ENCODE measurements around the gene OBP2B.
"Not testable (repeated sequence)": the region's sequence is repeated elsewhere in the genome, so short reads cannot be mapped to it uniquely, and the experiment has no call there.

The OBP2B gene

DNA sequence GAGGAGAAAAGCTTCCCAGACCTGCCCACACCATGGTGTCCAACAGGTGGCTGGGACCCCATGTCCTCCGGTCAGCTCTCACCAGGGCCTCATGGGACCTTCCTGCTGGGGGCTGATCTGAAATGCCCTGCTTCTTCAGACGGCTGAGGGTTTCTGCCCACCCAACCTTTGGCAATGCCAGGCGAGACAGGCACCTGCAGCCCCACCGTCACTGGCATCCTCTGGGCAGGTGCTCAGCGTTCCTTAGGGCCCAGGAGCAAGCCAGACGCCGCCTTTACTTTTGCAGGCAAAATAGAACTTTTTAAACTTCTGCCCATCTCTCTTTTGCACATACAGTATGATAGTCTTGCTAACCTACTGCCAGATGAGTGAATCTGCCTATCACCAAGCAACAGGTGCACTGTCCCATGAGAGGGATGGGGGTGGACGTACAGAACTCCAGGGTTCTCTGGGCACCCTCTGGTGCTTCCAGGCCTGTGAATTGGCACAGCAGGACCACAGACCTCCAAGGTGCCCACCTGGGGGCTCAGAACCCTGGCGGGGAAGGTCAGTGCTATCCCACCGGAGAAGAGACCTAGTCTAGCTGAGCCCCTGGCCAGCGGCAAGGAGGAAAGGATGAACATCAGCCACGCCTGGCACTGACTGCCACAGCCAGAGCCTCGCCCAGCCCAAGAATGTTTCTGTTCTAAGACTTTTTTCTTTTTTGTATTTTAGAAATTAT is 7.5 kb downstream of the OBP2B start:
- DNase-seq (ENCODE audit: low read depth): no peak

DNA sequence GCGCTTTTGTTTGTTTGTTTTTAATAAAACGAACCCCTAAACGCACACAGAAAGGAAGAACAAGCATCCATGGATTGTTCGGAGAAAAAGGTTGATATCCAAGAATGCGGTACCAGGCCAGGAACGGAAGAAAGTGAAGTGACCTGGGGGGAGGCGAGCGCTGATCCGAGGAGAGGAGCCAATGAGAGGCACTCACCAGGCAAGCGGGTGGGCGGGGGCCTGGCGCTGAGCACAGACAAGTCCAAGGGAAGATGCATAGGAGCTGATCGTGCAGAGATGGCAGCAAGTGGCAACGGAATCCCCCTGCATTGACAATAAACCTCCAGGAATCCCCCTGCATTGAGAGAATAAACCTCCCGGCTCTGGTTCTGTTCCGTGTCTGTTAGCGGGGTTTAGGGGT is 8.4 kb downstream of the OBP2B start:
- no peak for DNase-seq (ENCODE audit: low read depth)

GRCh38 chr9:133199648-133200321 is 9.3 kb downstream of the OBP2B start:
- DNase-seq (ENCODE audit: low read depth): no peak

GRCh38 chr9:133195029-133195428 is 14.0 kb downstream of the OBP2B start:
- no peak for DNase-seq (ENCODE audit: low read depth)

- DNase-seq (ENCODE audit: low read depth): no peak
These were observed 14.5 kb downstream of the OBP2B start for GRCh38 chr9:133194597-133194996.

DNA sequence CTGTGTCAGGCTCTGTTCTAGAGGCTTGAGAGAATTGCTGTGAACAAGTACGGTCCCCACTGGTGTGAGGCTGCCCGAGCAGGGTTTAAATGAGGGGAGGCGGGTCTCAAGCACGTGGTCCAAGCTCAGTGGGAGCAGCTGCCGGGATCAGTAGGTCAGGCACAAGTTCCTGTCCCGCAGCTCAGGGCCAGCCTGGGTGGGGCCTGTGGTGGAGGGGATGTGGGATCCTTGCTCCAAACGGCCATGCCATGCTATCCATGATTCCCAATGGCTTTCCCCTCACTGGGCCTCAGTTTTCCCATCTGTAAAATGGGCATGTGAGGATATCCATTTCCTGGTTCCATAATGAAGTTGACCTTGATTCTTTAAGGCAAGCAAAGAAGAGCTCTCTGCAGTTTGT is 17.1 kb downstream of the OBP2B start:
- DNase-seq (ENCODE audit: low read depth): no peak

DNA sequence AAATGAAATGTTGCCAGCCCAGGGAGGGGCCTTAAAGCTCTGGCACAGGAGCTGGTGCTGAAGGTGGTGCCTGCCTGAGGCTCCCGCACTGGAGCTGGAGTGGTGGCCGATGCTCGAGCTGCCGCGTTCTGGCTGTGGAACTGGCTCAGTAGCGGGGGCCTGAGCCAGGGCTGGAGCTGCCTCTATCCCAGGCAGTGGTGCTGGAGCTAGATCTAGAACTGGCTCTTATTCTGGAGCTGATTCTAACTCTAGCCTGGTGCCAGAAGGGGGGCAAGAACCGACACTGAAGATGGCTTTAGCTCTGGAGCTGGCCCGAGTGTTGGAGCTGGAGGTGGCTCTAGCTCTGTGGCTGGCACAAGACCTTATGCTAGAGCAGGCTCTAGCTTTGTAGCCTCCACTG is 19.2 kb downstream of the OBP2B start:
- no peak for DNase-seq (ENCODE audit: low read depth)

- no peak for DNase-seq (ENCODE audit: low read depth)
These were observed 20.2 kb downstream of the OBP2B start for GRCh38 chr9:133188843-133189180.

DNA sequence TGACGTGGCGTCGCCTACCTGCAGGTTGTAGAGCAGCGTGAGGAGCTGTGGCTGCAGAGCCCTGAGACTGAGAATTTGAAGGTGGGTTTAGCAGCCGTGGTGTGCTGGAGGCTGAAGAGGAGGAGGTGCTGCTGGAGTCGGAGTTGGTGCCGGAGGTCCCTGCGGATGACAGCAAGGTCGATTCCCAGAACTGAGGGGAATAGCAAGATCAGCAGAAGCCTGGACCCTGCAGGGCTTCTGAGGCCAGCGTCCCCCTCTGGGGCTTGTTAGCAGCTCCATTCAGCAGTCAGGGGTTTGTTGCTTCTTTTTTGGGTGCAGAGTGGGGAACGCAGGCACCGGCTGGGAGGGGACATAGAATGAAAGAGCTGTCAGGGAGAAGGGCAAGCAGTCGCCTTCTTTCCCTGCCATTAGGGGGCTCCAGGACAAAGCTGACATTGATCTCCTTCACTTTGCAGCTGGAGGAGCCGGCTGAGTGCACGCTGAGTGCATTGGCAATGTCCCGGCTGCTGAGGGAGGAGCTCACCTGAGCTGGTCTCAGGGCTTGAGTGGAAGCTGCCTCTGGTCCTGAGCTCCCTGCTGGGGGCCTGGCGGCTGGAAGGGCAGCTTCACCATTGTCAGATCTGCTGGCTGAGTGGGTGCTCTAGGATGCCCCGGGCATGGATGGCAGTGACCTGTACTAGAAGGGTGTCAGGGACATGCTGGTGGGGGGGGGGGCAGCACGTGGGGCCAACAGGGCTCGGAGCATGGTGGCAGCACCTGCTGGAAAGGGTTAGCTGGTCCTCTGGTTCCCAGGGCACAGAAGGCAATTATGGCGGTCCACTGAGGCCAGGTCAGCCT is 20.8 kb downstream of the OBP2B start:
- DNase-seq (ENCODE audit: low read depth): no peak

DNA sequence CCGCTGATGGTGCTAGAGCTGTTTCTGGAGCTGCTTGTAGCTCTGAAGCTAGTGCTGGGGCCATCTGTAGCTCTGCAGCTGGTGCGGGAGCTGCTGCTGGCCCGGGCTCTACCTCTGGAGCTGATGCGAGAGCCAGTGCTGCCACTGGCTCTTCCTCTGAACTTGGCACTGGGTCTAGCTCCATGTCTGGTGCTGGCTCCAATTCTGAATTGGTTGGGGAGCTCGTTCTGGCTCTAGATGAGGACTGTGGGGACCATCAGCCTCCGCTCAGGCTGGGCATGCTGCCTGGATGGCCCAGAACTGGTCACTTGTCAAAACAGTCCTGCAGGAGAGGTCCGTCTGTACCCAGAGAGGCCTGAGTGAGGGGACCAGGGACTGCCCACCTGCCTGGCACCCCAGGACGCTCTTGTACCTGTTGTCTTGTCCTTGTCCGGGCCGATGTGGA is 21.5 kb downstream of the OBP2B start:
- no peak for DNase-seq (ENCODE audit: low read depth)

- no peak for DNase-seq (ENCODE audit: low read depth)
These were observed 22.3 kb downstream of the OBP2B start for GRCh38 chr9:133186736-133187135.

- DNase-seq (ENCODE audit: low read depth): peak; percentile 5
These were observed 24.1 kb downstream of the OBP2B start for GRCh38 chr9:133184971-133185370.

GRCh38 chr9:133182151-133182550 is 26.9 kb downstream of the OBP2B start:
- DNase-seq (ENCODE audit: low read depth): no peak

DNA sequence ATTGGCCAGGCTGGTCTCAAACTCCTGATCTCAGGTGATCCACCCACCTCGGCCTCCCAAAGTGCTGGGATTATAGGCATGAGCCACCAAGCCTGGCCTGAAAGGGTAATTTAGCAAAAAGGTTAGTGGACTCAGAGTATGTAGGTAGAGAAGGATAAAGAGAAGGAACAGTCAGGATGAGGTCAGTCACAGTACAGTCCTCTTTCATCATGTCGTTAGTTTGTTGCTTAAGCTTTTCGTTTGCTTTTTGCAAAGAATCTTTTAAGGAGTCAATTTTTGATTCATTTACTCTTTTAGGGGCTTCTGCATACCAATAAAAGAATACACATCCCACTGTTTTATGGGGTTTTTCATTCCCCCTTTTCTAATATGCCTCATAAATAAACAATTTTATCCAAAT is 27.5 kb downstream of the OBP2B start:
- DNase-seq (ENCODE audit: low read depth): no peak

- DNase-seq (ENCODE audit: low read depth): no peak
These were observed 28.1 kb downstream of the OBP2B start for GRCh38 chr9:133180953-133181352.

GRCh38 chr9:133173056-133173455 is 36.0 kb downstream of the OBP2B start:
- no peak for DNase-seq (ENCODE audit: low read depth)

GRCh38 chr9:133171161-133171961 is 37.7 kb downstream of the OBP2B start:
- no peak for DNase-seq (ENCODE audit: low read depth)

DNA sequence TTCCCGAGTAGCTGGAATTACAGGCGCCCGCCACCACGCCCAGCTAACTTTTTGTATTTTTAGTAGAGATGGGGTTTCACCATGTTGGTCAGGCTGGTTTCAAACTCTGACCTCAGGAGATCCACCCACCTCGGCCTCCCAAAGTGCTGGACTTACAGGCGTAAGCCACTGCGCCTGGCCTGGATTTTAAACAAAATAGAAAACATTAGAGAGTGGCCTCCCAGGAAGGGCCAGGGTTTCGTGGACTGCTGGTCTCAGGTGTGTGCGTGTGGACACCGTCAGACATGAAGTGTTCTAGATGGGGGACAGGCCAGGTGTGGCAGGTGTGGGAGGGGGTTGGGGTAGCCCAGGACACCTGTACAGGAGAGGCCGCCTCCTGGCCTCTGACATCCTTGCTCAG is 38.3 kb downstream of the OBP2B start:
- no peak for DNase-seq (ENCODE audit: low read depth)

GRCh38 chr9:133169687-133170086 is 39.4 kb downstream of the OBP2B start:
- not testable (repeated sequence) for DNase-seq (ENCODE audit: low read depth)

DNA sequence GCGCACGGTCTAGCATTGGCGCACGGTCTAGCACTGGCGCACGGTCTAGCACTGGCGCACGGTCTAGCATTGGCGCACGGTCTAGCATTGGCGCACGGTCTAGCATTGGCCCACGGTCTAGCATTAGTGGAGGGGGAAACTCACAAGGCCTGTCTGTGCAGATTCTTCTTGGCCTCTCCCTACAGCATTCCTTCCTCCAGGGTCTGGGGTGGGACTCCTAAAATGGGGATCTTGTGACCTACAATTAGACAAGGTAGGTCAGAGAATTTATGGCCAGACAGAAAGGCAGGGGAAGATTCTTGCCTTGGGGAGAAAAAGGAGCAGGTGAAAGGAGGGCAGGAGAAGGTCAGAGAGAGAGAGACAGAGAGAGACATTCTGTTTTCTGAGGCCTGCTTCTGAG is 39.9 kb downstream of the OBP2B start:
- DNase-seq (ENCODE audit: low read depth): no peak

DNA sequence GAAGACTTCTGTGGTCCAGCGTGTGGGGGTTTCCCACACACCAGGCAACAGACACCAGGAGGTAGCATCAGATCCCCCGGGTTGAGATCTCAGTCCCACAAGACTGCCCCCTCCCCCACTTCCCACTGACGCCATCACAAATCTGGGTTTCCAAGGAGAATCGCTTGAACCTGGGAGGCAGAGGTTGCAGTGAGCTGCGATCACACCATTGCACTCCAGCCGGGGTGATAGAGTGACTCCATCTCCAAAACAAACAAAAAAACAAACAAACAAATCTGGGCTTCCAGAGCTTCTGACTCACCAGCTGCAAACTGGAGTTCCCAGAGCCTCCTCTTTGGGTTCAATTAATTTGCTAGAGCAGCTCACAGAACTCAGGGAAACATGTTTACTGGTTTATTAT is 40.6 kb downstream of the OBP2B start:
- DNase-seq (ENCODE audit: low read depth): no peak

DNA sequence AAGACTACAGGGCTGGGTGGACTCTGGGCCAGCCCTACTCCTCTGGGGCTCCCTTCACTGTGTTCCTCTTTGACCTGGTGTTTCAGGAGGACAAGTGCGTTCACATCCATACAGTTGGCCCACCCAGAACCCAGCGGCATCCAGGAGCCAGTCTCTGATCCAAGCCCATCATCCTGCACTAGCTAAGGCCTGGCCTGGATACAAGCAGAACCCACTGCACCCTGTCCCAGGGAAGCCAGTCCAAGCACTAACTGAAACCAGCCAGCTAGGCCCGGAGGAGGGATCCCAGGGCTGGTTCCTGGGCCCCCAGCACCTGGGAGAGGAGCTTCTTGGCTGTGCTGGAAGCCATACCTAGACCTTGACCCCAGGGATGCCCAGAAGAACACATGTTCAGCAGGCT is 41.3 kb downstream of the OBP2B start:
- no peak for DNase-seq (ENCODE audit: low read depth)
